GM06990 (cell line): Measurements from ENCODE around the gene UPF1.
"Not testable (repeated sequence)": the region's sequence is repeated elsewhere in the genome, so short reads cannot be mapped to it uniquely, and the experiment has no call there.

ENCODE experiments used
- DNase-seq: peaks from one replicate; pipeline ENCODE4 v3.0.0-alpha.2; 2011; ENCODE audit not compliant: insufficient read length; ENCODE audit errors: extremely low read depth
- H3K27me3 ChIP-seq: replicated peaks from 2 replicates; pipeline ENCODE4 v1.6.0; 2011; ENCODE audit warnings: low read length; ENCODE audit not compliant: control insufficient read depth, insufficient read depth
- H3K36me3 ChIP-seq: 2 replicates; pipeline ENCODE4 v1.5.1; 2011; ENCODE audit warnings: low read length; ENCODE audit not compliant: control insufficient read depth, insufficient read depth
- H3K4me3 ChIP-seq: replicated peaks from 2 replicates; pipeline ENCODE4 v1.5.1; 2011; ENCODE audit warnings: low read depth, mild to moderate bottlenecking, control low read depth, low read length
- TF ChIP-seq, protein P1 (sequence below): IDR thresholded peaks from 2 replicates; pipeline ENCODE4 v1.5.1; 2011; ENCODE audit warnings: low read length, control low read depth, mild to moderate bottlenecking, inconsistent platforms; ENCODE audit not compliant: insufficient read depth, poor library complexity, severe bottlenecking

UPF1 gene

GRCh38 chr19:18910801-18911436, 79.2 kb downstream of the UPF1 start:
- H3K4me3 ChIP-seq: no peak overlapping the region
- peaks cover 47% of the 10 kb centered on the region for H3K36me3 ChIP-seq
- no peak for DNase-seq
- H3K27me3 ChIP-seq: no peaks in the 10 kb centered on the region
- TF ChIP-seq, protein P1, sequence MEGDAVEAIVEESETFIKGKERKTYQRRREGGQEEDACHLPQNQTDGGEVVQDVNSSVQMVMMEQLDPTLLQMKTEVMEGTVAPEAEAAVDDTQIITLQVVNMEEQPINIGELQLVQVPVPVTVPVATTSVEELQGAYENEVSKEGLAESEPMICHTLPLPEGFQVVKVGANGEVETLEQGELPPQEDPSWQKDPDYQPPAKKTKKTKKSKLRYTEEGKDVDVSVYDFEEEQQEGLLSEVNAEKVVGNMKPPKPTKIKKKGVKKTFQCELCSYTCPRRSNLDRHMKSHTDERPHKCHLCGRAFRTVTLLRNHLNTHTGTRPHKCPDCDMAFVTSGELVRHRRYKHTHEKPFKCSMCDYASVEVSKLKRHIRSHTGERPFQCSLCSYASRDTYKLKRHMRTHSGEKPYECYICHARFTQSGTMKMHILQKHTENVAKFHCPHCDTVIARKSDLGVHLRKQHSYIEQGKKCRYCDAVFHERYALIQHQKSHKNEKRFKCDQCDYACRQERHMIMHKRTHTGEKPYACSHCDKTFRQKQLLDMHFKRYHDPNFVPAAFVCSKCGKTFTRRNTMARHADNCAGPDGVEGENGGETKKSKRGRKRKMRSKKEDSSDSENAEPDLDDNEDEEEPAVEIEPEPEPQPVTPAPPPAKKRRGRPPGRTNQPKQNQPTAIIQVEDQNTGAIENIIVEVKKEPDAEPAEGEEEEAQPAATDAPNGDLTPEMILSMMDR: no peak

DNA sequence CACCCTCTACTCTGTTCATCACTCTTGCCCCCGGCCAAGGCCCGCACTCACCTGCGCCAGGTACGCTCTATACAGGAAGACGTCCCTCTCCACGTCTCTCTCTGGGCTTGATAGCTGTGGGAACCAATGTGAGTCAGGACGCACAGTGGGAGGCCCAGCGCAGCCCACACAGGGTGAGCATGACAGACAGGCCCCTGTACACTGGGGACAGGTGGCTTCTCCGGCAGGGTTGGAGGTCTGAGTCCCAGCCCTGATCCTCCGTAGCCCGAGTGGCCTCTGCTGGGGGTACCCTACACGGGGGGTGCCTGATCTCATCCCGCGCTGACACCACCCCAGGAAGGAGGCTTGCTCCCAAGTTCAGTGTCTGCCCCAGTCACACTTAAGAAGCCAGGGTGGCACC, 81.2 kb downstream of the UPF1 start:
- Histone ChIP-seq H3K36me3 (peaks cover 33% of the 10 kb centered on the region), H3K4me3 (no peak overlapping the region), H3K27me3 (no peaks in the 10 kb centered on the region)
- DNase-seq: no peak
- TF ChIP-seq, protein P1: no peak

- DNase-seq: no peak
- TF ChIP-seq, protein P1: no peak
- Histone ChIP-seq H3K27me3 (no peaks in the 10 kb centered on the region), H3K36me3 (peaks cover 32% of the 10 kb centered on the region), H3K4me3 (no peak overlapping the region)
Measured at GRCh38 chr19:18913466-18913865, 81.7 kb downstream of the UPF1 start.

DNA sequence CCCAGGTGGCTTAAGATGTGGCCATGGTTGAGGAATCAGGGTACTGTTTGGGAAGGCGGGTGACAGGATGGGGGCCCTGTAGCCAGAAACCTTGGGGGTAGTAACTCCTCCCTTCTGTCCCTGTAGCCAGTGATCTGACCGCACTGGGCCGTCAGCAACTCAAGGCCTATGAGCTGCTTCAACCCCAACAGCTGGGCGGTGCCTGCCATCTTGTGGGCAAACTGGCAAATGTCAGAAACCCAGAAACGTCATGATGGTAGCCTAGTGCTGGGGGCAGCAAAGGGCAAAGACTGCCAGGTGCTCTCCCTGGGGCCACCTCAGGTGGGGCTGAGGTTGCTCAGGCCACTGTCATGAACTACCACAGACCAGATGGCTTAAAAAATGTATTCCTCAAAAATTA, 83.9 kb downstream of the UPF1 start:
- no peaks in the 10 kb centered on the region for H3K27me3 ChIP-seq
- no peak for DNase-seq
- peaks cover 21% of the 10 kb centered on the region for H3K36me3 ChIP-seq
- TF ChIP-seq, protein P1: peak; percentile 39
- no peak overlapping the region for H3K4me3 ChIP-seq

GRCh38 chr19:18917593-18917992, 85.8 kb downstream of the UPF1 start:
- DNase-seq, H3K4me3 ChIP-seq, H3K27me3 ChIP-seq: not testable (repeated sequence)
- peaks cover 26% of the 10 kb centered on the region for H3K36me3 ChIP-seq
